ENCODE results near the gene TSPAN13.

DNA sequence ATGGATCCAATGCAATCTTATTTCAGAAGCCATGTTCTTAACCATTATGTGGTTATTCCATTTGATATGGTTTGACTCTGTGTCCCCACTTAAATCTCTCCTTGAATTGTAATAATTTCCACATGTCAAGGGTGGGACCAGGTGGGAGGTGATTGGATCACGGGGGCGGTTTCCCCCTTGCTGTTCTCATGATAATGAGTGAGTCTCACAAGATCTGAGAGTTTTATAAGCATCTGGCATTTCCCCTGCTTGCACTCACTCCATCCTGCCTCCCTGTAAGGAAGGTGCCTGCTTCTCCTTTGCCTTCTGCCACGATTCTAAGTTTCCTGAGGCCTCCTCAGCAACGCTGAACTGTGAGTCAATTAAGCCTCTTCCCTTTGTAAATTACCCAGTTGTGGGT, 32.0 kb upstream of the TSPAN13 start:
- no peak for TF ChIP-seq POLR2AphosphoS5 (IDR thresholded peaks at IDR 0.05)
- TF ChIP-seq CTCF (IDR thresholded peaks at IDR 0.05) = no peak
- TF ChIP-seq POLR2A (IDR thresholded peaks at IDR 0.05) = no peak
- no peak for TF ChIP-seq EP300 (IDR thresholded peaks at IDR 0.05)

Data from stomach (tissue), 4 donors.